Activated naive CD4-positive, alpha-beta T cell treated with anti-CD3 and anti-CD28 coated beads, Interleukin-2, amount 50 U/mL, for 72 hours (primary cell): ENCODE results near the gene SERF2. TPM values are rescaled to one million over a fixed set of nuclear protein-coding genes. Genes with fewer than 3 reads are reported as not detected.
"Not testable (repeated sequence)": the region's sequence is repeated elsewhere in the genome, so short reads cannot be mapped to it uniquely, and the experiment has no call there.

ENCODE experiments used
- ATAC-seq, 2 donors: fragments of 150-1000 bp; cut with Tn5 transposase; 2 replicates each; pipeline ENCODE4 v1.10.0; 2021; ENCODE audit warnings: mild to moderate bottlenecking in 2 of 2, moderate library complexity in 2 of 2
- DNase-seq, 2 donors: peaks; one replicate each; pipeline ENCODE4 v3.0.0; 2021 to 2022; ENCODE audit warnings: low spot score in 2 of 2
- H3K27ac Mint-ChIP-seq, 2 donors: one replicate each; pipeline ENCODE4 v1.8.0; 2022; ENCODE audit warnings: mild to moderate bottlenecking in 2 of 2, mixed read lengths in 2 of 2
- H3K36me3 Mint-ChIP-seq, 2 donors: one replicate each; pipeline ENCODE4 v1.8.0; 2022; ENCODE audit warnings: mixed read lengths in 2 of 2
- H3K9me3 Mint-ChIP-seq, 2 donors: one replicate each; pipeline ENCODE4 v1.8.0; 2022; ENCODE audit warnings: mixed read lengths in 2 of 2
- total RNA-seq, 2 donors: library from RNA; stranded (reverse); gene quantifications; one replicate each; pipeline ENCODE4 v1.2.3, GENCODE V29; 2022

The SERF2 gene
- total RNA-seq, 2 donors from 2014 or later = 714 to 722 TPM

DNA sequence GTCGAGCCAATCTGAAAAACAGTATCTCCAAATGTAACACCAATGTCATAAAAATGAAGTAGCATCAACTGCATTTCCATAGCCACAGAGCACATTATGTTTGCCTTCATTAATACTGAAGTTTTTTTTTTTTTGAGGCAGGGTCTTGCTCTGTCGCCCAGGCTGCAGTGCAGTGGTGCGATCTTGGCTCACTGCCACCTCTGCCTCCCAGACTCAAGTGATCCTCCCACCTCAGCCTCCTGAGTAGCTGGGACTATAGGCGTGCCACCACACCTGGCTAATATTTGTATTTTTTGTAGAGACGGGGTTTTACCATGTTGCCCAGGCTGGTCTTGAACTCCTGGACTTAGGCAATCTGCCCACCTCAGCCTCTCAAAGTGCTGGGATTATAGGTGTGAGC lies 22.9 kb downstream of the SERF2 start:
- peaks cover 24 to 32% of the 10 kb centered on the region in 2 donors for H3K36me3 Mint-ChIP-seq
- ATAC-seq = not testable (repeated sequence)

DNA sequence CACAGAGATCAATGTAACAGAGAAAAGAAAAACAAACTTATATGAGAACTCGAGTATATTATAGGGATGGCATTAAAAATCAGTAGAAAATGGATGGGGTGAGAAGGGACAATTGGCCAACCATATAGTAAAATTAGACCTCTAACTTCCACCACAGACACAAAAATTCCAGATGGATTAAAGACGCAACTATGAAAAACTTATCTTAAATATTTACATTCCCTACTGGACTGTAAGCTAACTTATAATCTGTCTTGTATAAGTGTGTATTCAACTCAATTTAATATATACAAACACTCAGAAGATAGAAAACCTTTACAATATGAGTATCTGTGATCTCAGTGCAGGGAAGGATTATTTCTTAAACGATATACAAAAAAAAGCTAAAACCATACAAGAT lies 29.4 kb downstream of the SERF2 start:
- Mint-ChIP-seq H3K9me3 (peaks cover 0 to 4% of the 10 kb centered on the region in 2 donors), H3K36me3 (peaks cover 9 to 29% of the 10 kb centered on the region in 2 donors), H3K27ac (no peak overlapping the region)
- no peak for DNase-seq
- ATAC-seq = no peak

More for the DNA sequence above, 22.9 kb downstream of the SERF2 start:
- H3K27ac Mint-ChIP-seq = peak overlapping the region; percentile 53
- H3K9me3 Mint-ChIP-seq, DNase-seq: not testable (repeated sequence)

DNA sequence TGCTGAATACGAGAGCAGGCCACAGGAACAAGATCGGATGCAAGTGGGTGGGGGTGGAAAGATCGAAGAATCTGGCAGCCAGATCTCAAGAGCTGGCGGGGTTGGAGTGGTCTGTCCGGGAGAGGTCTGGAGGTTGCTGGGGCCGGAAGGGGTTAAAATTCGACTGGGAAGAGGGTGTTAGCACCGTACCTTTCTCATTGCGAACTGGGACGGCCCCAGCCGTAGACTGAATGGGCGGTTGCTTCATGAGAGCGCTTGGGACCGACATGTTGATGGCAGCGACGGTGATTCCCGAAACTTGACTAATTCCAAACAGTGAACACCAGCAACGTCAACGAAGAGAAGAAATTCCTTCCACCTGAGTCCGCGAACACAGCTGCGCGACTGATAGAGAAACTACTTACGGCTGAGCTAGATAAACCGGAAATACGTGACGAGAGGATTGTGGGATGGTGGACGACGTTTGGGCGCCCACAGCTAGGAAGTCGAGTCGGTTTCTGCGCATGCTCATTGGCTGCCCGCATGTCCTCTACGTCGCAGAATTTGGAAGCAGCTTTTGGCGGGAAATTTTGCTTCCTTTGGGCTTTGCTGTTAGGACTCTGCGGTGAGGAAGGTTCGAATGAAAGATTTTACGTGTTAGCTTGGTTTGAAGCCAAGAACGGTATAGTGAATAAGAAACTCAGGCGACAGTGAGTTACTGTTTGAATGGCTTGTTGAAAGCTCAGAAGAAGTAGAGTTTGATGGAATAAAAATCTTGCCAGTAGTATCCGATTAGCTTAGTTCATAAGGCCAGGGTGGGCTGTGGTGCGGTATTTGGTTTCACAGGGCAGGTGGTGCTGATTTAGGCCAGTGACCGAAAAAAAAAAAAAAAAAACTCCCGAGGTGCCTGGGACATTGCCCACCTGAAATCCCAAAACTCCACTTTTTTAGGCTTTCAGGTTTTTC lies 32.5 kb downstream of the SERF2 start, which contains the start of gene MFAP1:
MFAP1 (minus strand) TSS at position 389 of the 945 bp plus-strand sequence; CDS start at position 268, 121 bp downstream.
- Mint-ChIP-seq H3K27ac (peak within 1 kb of the TSS; percentile 92 to 97), H3K36me3 (peaks cover 36 to 52% of the 10 kb centered on the region in 2 donors), H3K9me3 (peaks cover 0 to 4% of the 10 kb centered on the region in 2 donors)
- DNase-seq (peak; percentile 84 to 94), ATAC-seq (peak; percentile 81 to 89)

DNA sequence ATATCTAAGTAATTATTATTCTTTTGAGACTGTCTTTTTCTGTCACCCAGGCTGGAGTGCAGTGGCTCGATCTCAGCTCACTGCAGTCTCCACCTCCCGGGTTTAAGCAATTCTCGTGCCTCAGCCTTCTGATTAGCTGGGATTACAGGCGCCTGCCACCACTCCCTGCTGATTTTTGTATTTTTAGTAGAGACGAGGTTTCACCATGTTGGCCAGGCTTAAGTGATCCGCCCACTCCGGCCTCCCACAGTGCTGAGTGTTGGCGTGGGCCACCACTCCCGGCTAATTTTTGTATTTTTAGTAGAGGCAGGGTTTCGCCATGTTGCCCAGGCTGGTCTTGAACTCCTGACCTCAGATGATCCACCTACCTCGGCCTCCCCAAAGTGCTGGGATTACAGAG lies 33.2 kb downstream of the SERF2 start:
- not testable (repeated sequence) for H3K9me3 Mint-ChIP-seq, ATAC-seq, DNase-seq
- Mint-ChIP-seq H3K27ac (peak overlapping the region; percentile 92 to 97), H3K36me3 (peaks cover 41 to 59% of the 10 kb centered on the region in 2 donors)

DNA sequence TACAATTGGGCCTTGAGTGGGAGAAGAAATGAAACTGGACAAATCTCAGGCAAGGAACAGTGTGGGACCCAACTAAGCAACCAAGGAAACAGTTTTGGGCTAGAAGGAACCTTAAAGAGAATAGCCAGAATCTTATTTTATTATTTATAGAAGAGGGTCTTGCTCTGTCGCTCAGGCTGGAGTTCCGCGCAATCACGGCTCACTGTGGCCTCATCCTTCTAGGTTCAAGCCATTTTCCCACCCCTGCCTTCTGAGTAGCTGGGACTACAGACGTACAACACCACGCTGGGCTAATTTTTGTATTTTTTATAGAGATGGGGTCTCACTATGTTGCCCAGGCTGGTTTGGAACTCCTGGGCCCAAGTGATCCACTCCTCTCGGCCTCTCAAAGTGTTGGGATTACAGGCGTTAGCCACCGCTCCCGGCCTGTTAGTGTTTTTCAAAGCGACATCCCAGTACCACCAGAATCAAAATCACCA lies 33.9 kb downstream of the SERF2 start:
- peaks cover 41 to 59% of the 10 kb centered on the region in 2 donors for H3K36me3 Mint-ChIP-seq
- DNase-seq (no peak), ATAC-seq (no peak)
- peaks cover 0 to 4% of the 10 kb centered on the region in 2 donors for H3K9me3 Mint-ChIP-seq
- peak overlapping the region; percentile 92 to 94 for H3K27ac Mint-ChIP-seq

DNA sequence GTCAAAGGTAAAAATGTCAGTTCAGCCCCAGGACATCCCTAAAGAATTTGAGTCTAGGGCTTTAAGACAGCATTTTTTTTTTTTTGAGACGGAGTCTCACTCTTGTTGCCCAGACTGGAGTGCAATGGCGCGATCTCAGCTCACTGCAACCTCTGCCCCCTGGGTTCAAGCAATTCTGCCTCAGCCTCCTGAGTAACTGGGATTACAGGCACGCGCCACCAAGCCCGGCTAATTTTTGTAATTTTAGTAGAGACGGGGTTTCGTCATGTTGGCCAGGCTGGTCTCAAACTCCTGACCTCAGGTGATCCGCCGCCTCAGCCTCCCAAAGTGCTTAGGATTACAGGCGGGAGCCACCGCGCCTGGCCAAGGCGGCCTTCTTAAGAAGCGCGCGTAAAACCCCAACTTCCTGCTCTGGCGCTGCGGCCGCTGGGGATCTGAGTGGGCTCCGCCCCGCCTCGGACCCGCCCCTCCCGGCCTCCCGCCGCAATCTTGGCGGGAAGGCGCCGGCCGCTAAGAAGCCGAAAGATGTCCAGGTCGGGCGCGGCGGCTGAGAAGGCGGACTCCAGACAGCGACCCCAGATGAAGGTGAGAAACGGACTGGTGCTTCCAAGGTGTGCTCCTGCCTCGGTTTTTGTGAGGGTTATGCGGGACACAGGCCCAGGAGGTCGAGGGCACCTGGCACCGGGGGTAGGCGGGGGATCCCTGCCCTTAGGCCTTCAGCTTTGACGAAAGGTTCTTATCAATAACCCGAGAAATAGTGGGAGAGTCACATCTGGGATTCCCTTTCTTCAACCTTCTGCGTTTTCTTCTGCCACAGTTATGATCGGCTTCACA lies 34.6 kb downstream of the SERF2 start, which contains the start of gene WDR76:
WDR76 (plus strand) TSS at position 495 of the 834 bp plus-strand sequence; CDS start at position 526, 31 bp downstream.
- peaks cover 0 to 4% of the 10 kb centered on the region in 2 donors for H3K9me3 Mint-ChIP-seq
- ATAC-seq (peak; percentile 73 to 74), DNase-seq (peak; percentile 80 to 89)
- H3K36me3 Mint-ChIP-seq = peaks cover 43 to 56% of the 10 kb centered on the region in 2 donors
- peak within 1 kb of the TSS; percentile 92 to 94 for H3K27ac Mint-ChIP-seq

DNA sequence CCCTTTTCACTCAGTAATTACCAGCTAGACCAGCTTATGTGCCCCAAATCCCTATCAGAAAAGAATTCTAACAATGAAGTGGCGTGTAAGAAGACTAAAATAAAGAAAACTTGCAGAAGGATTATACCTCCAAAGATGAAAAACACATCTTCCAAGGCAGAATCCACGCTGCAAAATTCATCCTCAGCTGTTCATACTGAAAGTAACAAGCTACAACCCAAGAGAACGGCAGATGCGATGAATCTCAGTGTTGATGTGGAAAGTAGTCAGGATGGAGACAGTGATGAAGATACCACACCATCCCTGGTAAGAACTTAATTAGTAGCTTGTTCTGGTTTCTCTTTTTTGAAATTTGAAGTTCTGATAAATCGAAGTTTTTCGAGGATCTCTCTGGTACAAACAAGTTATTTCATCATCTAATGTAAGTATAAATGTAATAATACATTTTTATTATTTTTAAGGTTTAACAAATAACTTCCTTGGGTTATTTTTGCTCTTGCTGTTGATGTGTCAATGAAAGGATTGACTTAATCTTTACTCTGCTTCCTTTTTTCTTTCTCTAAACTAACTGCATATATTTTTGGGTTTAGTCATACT lies 36.0 kb downstream of the SERF2 start:
- ATAC-seq = peak; percentile 31 to 32
- peaks cover 49 to 60% of the 10 kb centered on the region in 2 donors for H3K36me3 Mint-ChIP-seq
- H3K9me3 Mint-ChIP-seq = peaks cover 0 to 4% of the 10 kb centered on the region in 2 donors
- H3K27ac Mint-ChIP-seq = peak overlapping the region; percentile 92 to 94
- DNase-seq = peak in 1 of 2 donors; percentile 26

DNA sequence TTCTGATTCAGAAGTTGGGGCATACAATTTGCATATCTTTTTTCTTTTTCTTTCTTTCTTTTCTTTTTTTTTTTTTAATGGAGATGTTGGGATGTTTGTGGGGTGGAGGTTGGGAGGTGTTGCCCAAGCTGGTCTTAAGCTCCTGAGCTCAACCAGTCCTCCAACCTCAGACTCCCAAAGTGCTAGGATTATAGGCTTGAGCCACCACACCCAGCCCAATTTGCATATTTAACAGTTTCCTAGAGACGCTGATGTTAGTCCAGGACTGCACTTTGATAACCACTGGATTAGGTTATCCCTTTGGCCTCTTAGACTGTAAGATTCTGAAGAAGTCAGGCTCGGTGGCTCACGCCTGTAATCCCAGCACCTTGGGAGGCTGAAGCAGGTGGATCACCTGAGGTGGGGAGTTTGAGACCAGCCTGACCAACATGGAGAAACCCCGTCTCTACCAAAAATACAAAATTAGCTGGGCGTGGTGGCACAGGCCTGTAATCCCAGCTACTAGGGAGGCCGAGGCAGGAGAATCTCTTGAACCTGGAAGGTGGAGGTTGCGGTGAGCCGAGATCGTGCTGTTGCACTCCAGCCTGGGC lies 37.9 kb downstream of the SERF2 start:
- not testable (repeated sequence) for H3K9me3 Mint-ChIP-seq, ATAC-seq, DNase-seq
- Mint-ChIP-seq H3K36me3 (peaks cover 47 to 63% of the 10 kb centered on the region in 2 donors), H3K27ac (peak overlapping the region in 1 of 2 donors; percentile 38)

DNA sequence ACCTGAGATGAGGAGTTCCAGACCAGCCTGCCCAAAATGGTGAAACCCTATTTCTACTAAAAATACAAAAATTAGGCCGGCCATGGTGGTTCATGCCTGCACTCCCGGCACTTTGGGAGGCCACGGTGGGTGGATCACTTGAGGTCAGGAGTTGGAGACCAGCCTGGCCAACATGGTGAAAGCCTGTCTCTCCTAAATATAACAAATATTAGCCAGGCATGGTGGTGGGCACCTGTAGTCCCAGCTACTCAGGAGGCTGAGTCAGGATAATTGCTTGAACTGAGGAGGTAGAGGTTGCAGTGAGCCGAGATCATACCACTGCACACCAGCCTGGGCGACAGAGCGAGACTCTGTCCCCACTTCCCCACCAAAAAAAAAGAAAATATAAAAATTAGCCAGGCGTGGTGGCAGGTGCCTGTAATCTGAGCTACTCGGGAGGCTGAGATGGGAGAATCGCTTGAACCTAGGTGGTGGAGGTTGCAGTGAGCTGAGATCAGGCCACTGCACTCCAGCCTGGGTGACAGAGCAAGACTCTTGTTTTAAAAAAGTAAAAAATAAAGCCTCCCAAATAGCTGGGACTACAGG lies 38.7 kb downstream of the SERF2 start:
- DNase-seq, H3K9me3 Mint-ChIP-seq, ATAC-seq: not testable (repeated sequence)
- Mint-ChIP-seq H3K27ac (peak overlapping the region in 1 of 2 donors; percentile 79), H3K36me3 (peaks cover 50 to 66% of the 10 kb centered on the region in 2 donors)

DNA sequence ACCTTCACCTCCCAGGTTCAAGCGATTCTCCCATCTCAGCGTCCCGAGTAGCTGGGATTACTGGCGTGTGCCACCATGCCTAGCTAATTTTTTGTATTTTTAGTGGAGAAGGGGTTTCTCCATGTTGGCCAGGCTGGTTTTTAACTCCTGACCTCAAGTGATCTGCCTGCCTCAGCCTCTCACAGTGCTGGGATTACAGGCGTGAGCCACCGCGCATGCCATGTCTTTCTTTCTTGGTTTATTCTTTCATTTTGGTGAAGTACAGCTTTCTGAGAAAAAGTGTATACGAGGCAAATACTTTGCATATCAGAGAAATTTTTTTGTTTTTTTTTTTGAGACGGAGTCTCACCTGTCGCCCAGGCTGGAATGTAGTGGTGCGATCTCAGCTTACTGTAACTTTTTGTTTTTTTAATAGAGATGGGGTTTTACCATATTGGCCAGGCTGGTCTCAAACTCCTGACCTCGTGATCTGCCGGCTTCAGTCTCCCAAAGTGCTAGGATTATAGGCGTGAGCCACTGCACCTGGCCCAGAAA lies 39.5 kb downstream of the SERF2 start:
- DNase-seq, ATAC-seq, H3K9me3 Mint-ChIP-seq: not testable (repeated sequence)
- Mint-ChIP-seq H3K36me3 (peaks cover 49 to 62% of the 10 kb centered on the region in 2 donors), H3K27ac (peak overlapping the region in 1 of 2 donors; percentile 78)

DNA sequence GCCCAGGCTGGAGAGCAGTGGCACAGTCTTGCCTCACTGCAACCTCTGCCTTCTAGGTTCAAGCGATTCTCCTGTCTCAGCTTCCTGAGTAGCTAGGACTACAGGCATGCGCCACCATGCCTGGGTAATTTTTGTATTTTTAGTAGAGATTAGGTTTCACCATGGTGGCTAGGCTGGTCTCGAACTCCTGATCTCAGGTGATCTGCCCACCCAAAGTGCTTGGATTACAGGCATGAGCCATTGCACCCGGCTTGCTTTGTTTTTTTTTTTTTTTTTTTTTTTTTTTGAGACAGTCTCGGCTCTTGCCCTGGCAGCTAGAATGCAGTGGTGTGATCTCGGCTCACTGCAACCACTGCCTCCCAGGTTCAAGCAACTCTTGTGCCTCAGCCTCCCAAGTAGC lies 40.4 kb downstream of the SERF2 start:
- DNase-seq, ATAC-seq, H3K27ac Mint-ChIP-seq, H3K9me3 Mint-ChIP-seq: not testable (repeated sequence)
- peaks cover 40 to 53% of the 10 kb centered on the region in 2 donors for H3K36me3 Mint-ChIP-seq

DNA sequence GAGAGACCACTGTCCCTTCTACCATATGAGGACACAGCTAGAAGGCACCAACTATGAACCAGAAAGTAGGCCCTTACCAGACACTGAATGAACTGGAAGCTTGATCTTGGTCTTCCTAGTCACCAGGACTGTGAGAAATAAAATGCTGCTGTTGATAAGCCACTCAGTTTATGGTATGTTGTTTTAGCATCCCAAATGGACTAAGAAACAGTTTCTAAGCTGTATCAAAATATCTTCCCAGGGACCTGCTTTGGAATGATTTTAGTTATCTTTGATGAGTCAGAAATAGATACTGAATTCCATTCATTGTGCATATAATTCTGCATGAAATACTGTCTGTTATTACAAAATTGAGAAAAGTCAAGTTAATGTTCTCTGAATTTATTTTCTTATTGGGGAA lies 53.3 kb downstream of the SERF2 start:
- Mint-ChIP-seq H3K36me3 (peaks cover 14 to 18% of the 10 kb centered on the region in 2 donors), H3K27ac (no peak overlapping the region), H3K9me3 (no peaks in the 10 kb centered on the region)
- DNase-seq (no peak), ATAC-seq (no peak)
